Measurements from ENCODE around the gene MYL5.
A peak's percentile ranks its signal among the peaks of the same experiment; 100 is the strongest.

MYL5 gene

DNA sequence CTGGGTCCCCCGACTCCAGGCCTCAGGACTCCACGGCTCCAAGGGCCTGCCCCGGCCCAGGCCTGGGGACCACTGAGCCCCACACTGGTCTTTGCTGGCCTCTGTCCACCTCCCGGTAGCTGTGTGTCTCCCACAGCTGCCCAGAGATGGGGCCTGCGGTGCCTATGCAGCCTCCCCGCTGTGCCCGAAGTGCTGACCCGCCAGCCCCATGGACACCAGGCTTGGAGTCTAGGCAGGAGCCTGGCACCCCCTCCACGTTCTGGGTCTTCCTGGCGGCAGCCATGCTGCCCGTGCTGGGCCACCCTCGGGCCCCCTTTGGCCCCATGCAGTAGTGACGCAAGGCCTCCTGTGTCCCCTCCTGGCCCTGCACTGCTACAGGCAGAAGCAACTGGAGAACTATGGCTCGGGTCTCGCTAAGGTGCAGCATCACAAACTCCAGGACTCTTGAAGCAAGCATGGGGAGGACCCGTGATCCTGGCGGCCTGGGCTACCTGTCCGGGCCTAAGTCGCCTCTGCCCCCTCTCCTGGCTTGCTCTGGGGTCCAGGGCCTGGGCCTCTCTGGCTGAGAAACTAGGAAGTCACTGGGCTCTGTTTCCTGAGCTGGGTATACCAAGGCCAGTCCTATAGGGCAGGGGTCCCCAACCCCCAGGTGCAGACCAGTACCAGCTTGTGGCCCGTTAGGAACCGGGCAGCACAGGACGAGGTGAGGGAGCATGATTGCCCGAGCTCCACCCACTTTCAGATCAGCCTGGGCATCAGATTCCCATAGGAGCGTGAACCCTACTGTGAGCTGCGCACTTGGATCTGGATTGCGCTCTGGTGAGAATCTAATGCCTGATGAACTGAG lies 917 bp downstream of the MYL5 start:
- DNase-seq = no peak

DNA sequence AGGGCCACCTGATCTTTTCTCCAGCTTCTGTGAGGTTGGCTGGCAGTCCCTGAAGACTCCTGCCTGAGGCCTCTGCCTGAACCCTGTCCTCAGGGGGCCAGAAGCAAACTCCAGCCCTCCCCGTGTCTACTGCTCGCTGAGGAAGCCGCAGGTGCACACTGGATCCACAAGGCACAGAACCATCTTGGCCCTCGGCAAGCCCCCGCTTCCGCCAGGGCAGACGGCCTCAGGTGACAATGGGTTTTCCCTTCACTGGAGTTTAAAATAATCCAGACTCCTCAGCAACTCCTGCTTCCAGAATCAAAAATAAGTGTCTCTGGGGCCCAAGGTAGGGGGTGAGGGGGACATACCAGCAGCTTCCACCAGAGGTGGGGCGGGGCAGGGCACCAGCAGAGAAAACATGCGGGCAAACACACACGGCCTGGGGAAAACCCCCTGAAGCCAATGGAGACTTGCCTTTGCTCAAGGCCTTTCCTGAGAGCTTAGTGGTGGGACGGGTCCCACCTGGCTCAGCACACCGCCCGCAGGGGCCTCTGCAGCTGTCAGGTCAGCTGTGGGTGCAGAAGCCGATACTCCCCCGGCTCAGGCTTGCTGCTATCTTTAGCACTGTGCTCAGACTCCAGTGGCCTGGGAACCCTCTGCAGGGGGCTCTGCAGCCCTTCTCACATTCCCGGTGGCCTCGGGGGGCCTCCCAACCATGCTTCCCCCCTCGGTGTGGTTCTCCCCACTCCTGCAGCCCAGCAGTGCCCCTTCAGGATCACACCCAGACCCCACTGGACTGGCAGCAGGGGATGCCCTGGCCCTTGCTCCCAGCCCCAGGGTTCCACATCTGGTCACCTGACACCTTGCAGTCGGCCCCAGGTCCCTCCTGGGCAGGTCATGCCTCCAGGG lies 1.9 kb downstream of the MYL5 start:
- no peak for DNase-seq

GRCh38 chr4:676871-677235 lies 2.5 kb downstream of the MYL5 start:
- no peak for DNase-seq

DNA sequence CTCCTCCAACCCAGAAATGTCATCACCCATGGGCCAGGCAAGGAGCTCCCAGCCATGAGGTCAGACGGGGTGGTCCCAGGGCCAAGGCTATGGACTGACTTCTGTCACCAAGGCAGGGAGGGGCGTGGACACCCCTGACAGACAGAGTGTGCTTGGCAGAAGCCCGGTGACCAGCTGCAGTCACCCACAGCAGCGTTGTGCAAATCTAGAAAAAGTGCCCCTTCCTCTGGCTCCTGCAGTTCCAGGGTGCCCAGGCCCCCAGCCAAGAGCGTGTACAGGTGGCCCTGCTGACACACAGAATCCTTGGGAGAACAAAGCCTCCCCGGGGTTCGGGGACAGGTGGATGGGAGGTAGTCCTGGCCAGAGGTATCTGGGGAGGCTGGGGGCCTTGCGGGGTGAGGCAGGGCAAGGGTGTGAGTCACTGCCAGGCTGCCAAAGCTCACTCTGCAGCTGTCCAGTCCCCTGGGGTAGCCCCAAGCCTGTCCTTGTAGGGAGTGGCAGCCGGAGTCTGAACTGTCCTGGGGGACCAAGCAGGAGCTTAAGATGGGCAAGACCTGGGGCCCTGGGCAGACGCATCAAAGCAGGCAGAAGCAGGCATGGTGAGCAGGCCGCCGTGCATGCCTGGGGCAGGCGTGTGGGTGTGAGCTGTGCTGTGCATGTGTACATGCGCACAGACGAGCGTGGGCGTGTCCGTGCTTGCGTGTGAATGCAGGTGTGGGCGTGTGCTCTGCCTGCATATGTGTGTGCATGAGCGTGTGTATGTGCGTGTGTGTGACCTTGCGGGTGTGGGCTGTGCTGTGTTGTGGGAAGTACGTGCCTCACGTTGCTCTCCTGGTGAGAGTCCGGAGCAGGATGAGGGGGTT lies 3.3 kb downstream of the MYL5 start:
- no peak for DNase-seq

GRCh38 chr4:678331-679103 lies 4.2 kb downstream of the MYL5 start:
- DNase-seq = no peak

DNA sequence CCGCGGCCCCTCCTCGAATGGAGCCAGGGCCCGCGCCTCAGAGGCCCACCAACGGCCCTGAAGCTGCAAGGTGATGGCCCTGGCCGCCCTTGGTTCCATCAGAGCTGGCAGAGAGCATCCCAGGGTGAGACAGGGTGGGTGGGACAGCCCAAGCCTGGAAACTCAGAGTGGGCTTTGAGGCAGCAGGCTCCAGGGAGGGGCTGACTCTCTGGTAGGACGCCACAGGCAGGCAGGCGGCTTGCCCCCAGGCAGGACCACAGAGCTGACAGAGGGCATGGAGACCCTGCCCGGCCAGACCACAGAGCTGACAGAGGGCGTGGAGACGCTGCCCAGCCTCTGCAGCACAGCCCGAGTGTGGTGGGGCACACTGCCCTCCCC lies 4.8 kb downstream of the MYL5 start:
- no peak for DNase-seq

DNA sequence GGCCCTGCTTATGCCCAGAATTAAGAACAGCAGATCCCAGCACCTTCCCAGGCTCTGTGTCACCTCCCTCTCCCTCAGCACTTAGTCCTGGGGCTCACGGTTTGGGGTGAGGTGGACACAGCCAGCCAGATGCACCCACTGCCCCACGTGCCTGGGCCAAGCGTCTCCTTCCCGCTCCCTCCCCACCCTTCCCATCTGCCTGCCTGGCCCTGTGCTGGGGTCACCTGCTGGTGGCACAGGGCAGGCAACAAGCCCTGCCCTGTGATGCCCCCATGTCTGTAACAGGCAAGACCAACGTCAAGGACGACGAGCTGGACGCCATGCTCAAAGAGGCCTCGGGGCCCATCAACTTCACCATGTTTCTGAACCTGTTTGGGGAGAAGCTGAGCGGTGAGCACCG lies 5.3 kb downstream of the MYL5 start:
- no peak for DNase-seq

DNA sequence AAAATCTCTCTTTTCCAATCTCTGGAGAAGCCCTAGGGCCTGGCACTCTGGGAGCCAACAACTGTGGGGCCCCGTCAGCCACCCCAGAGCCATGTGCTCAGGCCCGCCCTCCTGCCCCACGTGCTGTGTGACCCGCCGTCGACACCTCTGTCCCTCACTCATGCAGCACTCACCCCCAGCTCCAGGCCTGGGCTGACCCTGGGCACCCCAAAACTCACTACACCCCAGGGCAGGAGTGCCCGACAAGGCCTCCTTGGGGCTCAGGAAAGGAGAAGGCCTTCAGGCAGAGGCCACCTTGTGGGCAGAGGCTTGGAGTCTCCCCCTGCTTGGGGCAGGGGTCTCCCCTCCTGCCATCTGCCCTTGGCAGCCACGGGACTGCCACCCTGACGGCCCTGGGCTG lies 5.7 kb downstream of the MYL5 start:
- no peak for DNase-seq

- no peak for DNase-seq
Measured at GRCh38 chr4:680551-680927, 6.2 kb downstream of the MYL5 start.

GRCh38 chr4:680928-681645 lies 6.7 kb downstream of the MYL5 start:
- DNase-seq = no peak

DNA sequence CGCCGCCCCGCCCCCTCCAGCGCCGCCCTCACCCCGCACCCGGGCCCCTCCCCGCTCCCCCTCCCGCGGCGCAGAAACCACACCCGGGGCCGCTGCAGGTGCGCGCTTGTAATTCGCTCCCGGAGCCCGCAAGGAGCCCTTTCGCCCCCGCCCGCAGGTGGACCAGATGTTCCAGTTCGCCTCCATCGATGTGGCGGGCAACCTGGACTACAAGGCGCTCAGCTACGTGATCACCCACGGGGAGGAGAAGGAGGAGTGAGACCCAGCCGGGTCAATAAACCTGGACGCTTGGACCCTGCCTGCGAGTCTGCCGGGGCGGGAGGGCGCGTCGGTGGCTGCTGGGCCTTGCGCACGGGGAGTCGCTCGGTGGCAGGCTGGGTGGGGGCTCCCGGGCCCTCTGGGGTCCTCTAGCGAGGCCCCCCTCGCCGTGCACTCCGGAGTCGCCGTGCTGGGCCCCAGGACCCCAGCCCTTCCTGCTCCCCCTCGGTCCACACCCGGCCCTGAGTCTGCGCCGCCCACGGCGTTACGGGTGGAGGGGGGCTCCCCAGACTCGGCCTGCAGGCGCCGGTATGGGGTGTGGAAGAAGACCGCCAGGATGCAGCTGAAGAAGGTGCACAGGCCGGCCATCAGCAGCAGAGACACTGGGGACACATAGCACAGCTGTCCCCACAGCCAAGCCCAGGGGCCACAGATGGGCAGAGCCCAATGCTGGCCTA lies 7.6 kb downstream of the MYL5 start:
- peak in 1 of 2 experiments; percentile 17 for DNase-seq

GRCh38 chr4:682490-683172 lies 8.3 kb downstream of the MYL5 start:
- no peak for DNase-seq

GRCh38 chr4:683247-683897 lies 9.0 kb downstream of the MYL5 start:
- no peak for DNase-seq

DNA sequence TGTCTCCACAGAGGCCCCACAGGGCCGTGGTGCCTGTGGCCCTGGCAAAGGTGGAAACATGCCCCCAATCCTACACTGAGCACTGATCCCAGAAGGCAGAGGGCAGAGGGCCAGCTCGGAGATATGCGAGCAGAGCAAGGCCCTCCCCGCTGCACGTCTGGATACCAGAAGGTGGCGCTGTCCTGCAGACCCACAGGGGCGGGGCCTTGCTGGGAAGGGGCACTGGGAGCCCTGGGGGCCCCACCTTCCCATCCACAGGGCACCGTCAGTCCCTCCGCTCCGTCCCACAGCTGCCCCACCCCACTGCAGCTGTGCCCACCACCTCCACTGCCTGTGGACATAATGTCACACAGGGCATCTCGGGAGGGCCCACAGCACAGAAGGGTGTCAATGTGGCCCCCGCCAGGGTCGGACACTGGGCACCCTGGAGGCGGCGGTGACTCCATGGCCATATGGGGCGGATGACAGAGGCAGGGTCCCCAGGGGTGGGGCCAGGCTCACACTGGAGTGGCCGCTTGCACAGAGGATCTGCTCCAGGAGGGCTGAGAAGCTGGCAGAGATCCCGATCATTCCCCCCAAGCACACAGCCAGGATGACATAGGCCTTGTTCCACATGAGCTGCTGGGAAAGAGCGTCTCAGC lies 9.8 kb downstream of the MYL5 start:
- DNase-seq = peak; percentile 50 to 72

DNA sequence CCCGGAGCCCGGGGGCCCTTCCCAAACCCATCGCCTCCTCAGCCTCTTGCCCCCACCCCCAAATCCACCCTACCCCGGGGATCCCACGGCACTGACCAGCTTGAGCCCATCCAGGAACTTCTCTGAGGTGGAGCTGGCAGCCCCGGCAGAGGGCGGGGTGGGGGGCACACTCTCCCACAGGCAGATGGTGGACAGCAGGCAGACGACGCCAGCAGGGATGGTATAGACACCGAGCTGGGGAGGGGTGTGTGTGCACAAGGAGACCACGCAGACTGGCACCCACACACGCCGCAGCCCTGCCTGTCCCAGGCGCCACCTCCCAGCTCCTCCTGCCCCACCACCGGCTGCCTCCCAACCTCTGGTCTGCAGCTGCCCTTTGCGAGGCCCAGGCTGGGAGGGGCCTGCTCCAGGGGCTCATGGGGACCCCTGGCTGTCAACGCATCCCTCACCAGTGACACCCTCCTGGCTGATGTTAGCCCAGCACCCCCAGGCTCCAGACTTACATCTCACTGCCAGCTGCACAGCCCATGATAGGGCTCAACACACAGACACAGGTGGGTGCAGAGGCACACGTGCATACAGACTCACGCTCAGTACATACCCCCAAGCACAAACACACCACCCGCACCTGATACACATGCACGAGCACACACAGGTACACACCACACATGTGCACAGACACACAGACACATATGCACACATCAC lies 10.4 kb downstream of the MYL5 start:
- no peak for DNase-seq

GRCh38 chr4:685679-686412 lies 11.5 kb downstream of the MYL5 start:
- no peak for DNase-seq

DNA sequence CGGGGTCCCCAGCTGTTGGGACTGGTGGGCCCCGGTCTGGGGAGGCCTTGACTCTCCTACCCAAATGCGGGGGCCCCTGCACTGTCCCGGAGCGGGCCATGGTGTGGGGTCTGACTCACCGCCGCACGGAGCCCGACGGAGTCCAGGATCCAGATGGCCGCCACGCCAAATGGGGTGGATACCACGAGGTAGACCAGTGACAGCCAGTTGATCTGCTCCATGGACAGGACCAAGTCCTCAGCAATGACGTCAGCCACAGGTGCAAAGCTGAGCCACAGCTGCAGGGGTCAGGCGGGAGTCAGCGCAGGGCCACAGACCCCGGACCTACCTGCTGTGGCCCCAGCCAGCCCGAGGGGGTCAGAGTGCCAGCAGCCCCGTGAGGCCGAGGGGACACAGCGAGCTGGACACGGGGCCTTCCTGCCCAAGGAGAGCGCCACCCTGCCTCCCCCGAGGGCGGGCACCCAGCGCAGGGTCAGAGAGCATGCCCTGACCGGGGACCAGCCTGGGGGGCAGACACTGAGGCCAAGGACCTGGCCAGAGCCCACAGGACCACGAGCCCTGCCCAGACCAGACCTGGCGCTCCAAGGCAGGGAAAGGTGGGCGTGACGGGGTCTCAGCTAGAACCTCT lies 12.2 kb downstream of the MYL5 start:
- no peak for DNase-seq
